NCI-H526 treated with DMSO at 0.1 percent for 48 hours (cell line): Measurements from ENCODE around the gene WNK3.

Source experiments
- DNase-seq: peaks from one replicate; lab custom pipeline; 2025; lab: John Stamatoyannopoulos, UW

Gene WNK3

DNA sequence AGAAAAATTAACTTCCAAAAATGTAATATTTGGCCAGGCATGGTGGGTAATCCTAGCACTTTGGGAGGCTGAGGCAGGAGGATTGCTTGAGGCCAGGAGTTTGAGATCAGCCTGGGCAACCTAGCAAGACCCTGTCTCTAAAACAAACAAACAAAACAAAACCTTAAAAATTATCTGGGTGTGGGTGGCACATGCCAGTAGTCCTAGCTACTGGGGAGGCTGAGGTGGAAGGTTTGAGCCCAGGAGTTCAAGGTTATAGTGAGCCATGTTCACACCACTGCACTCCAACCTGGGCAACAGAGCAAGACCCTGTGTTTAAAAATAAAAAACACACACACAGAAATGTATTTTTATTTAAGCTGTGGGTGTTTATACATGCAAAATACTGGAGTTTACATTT lies 186.8 kb downstream of the WNK3 start:
- no peak for DNase-seq

- DNase-seq = no peak
Measured at GRCh38 chrX:54166915-54167314, 190.9 kb downstream of the WNK3 start.

- DNase-seq = no peak
Measured at GRCh38 chrX:54157561-54157960, 200.3 kb downstream of the WNK3 start.
